ENCODE results near the gene LRIT3. TPM values are rescaled to one million over a fixed set of nuclear protein-coding genes. Genes with fewer than 3 reads are reported as not detected.

LRIT3 gene
- polyA plus RNA-seq, 3 donors: 0.07 TPM; not detected in 2

DNA sequence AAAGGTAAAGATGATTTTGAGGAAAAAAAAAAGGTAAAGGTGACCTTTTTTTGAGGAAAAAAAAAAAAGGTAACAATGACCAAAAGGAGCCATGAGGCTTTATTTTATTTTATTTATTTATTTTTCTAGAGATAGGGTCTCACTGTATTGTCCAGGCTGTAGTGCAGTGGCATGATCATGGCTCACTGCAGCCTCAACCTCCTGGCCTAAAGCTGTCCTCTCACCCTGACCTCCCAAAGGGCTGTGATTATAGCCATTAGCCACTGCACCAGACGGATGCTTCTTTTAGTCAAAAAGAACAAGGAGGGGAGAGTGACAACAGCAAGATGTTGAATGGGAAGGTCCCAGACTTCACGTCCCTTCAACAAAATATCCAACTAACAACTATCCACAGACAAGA lies 30.4 kb downstream of the LRIT3 start:
- Histone ChIP-seq H3K36me3 (replicated peaks in 1 of 2; ENCODE audit: control insufficient read depth in 1 of 2, insufficient read depth in 2 of 2, low read length in 2 of 2) (no peaks in the 10 kb centered on the region), H3K27ac (ENCODE audit: low read depth in 1 of 2, low read length in 2 of 2) (no peak overlapping the region), H3K4me3 (replicated peaks in 1 of 3; ENCODE audit: low read depth in 2 of 3, low read length in 3 of 3) (no peak overlapping the region), H2AFZ (ENCODE audit: insufficient read depth, low read depth, low read length, poor library complexity, severe bottlenecking) (no peak overlapping the region), H3K79me2 (ENCODE audit: insufficient read depth, low read length) (no peaks in the 10 kb centered on the region), H3K9ac (ENCODE audit: insufficient read depth, low read length, poor library complexity, severe bottlenecking) (no peak overlapping the region), H3K27me3 (ENCODE audit: control insufficient read depth in 2 of 2, insufficient read depth in 2 of 2, low read length in 2 of 2) (no peaks in the 10 kb centered on the region), H3K4me2 (replicated peaks; ENCODE audit: extremely low read depth, low read length, poor library complexity, severe bottlenecking) (no peak overlapping the region), H4K20me1 (ENCODE audit: insufficient read depth, low read length) (no peaks in the 10 kb centered on the region), H3K4me1 (ENCODE audit: control insufficient read depth in 1 of 2, insufficient read depth in 2 of 2, low read length in 2 of 2) (no peaks in the 10 kb centered on the region), H3K9me3 (replicated peaks in 1 of 2; ENCODE audit: control insufficient read depth in 1 of 2, insufficient read depth in 1 of 2, low read length in 2 of 2) (no peaks in the 10 kb centered on the region)
- intact Hi-C loops (cut with micrococcal nuclease): no loop called here
- TF ChIP-seq, protein P1, sequence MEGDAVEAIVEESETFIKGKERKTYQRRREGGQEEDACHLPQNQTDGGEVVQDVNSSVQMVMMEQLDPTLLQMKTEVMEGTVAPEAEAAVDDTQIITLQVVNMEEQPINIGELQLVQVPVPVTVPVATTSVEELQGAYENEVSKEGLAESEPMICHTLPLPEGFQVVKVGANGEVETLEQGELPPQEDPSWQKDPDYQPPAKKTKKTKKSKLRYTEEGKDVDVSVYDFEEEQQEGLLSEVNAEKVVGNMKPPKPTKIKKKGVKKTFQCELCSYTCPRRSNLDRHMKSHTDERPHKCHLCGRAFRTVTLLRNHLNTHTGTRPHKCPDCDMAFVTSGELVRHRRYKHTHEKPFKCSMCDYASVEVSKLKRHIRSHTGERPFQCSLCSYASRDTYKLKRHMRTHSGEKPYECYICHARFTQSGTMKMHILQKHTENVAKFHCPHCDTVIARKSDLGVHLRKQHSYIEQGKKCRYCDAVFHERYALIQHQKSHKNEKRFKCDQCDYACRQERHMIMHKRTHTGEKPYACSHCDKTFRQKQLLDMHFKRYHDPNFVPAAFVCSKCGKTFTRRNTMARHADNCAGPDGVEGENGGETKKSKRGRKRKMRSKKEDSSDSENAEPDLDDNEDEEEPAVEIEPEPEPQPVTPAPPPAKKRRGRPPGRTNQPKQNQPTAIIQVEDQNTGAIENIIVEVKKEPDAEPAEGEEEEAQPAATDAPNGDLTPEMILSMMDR (IDR thresholded peaks at IDR 0.05): no peak
- no peak overlapping the region for H3K4me3 Mint-ChIP-seq
- H3K27ac Mint-ChIP-seq: no peak overlapping the region
- no peaks in the 10 kb centered on the region for H3K36me3 Mint-ChIP-seq
- DNase-seq: no peak
- WGBS (ENCODE audit: insufficient coverage): no CpG with 5 or more reads among the region's 2 CpGs
- H3K4me1 Mint-ChIP-seq: no peaks in the 10 kb centered on the region
- peaks cover 0 to 4% (median 0%) of the 10 kb centered on the region in 3 donors for H3K27me3 Mint-ChIP-seq (ENCODE audit: low read depth in 3 of 3)
- H3K9me3 Mint-ChIP-seq: peaks cover 0 to 3% (median 2%) of the 10 kb centered on the region in 7 donors

DNA sequence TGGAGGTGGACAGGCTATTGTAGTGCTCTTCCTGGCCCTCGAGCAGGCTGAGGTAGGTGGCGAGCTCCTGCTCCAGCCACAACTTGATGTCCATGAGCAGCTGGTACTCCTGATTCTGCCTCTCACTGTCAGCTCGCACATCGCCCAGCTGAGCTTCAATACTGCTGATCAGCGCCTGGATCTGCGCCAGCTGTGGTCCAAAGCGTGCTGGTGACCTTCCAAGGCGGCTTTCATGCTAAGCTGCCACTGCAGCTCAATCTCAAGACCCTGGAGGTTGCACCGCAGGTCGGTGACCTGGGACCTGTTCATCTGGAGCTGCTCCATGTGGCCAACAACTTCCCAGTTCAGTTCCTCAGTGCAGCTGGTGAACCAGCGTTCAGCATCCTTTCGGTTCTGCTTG lies 31.2 kb downstream of the LRIT3 start:
- H3K4me1 ChIP-seq (ENCODE audit: control insufficient read depth in 1 of 2, insufficient read depth in 2 of 2, low read length in 2 of 2): no peaks in the 10 kb centered on the region
- no peaks in the 10 kb centered on the region for H3K79me2 ChIP-seq (ENCODE audit: insufficient read depth, low read length)
- no peak for DNase-seq
- H4K20me1 ChIP-seq (ENCODE audit: insufficient read depth, low read length): no peaks in the 10 kb centered on the region
- Mint-ChIP-seq H3K4me1 (no peaks in the 10 kb centered on the region), H3K36me3 (no peaks in the 10 kb centered on the region), H3K27ac (no peak overlapping the region), H3K9me3 (peaks cover 0 to 3% (median 2%) of the 10 kb centered on the region in 7 donors), H3K4me3 (no peak overlapping the region), H3K27me3 (ENCODE audit: low read depth in 3 of 3) (peaks cover 0 to 4% (median 2%) of the 10 kb centered on the region in 3 donors)
- no peak overlapping the region for H3K9ac ChIP-seq (ENCODE audit: insufficient read depth, low read length, poor library complexity, severe bottlenecking)
- H3K4me2 ChIP-seq (replicated peaks; ENCODE audit: extremely low read depth, low read length, poor library complexity, severe bottlenecking): no peak overlapping the region
- no peak overlapping the region for H3K27ac ChIP-seq (ENCODE audit: low read depth in 1 of 2, low read length in 2 of 2)
- H3K36me3 ChIP-seq (replicated peaks in 1 of 2; ENCODE audit: control insufficient read depth in 1 of 2, insufficient read depth in 2 of 2, low read length in 2 of 2): no peaks in the 10 kb centered on the region
- no peaks in the 10 kb centered on the region for H3K27me3 ChIP-seq (ENCODE audit: control insufficient read depth in 2 of 2, insufficient read depth in 2 of 2, low read length in 2 of 2)
- intact Hi-C loops (cut with micrococcal nuclease): no loop called here
- TF ChIP-seq, protein P1 (IDR thresholded peaks at IDR 0.05): no peak
- H3K4me3 ChIP-seq (replicated peaks in 1 of 3; ENCODE audit: low read depth in 2 of 3, low read length in 3 of 3): no peak overlapping the region
- H3K9me3 ChIP-seq (replicated peaks in 1 of 2; ENCODE audit: control insufficient read depth in 1 of 2, insufficient read depth in 1 of 2, low read length in 2 of 2): no peaks in the 10 kb centered on the region
- no peak overlapping the region for H2AFZ ChIP-seq (ENCODE audit: insufficient read depth, low read depth, low read length, poor library complexity, severe bottlenecking)
- 82% methylated on average over 12 of the region's 12 CpGs for WGBS (ENCODE audit: insufficient coverage)
